Osteoblast (primary cell): ENCODE measurements around the gene HNRNPUL2. TPM values are rescaled to one million over a fixed set of nuclear protein-coding genes. Genes with fewer than 3 reads are reported as not detected.
"Not testable (repeated sequence)": the region's sequence is repeated elsewhere in the genome, so short reads cannot be mapped to it uniquely, and the experiment has no call there.

Experiments
- DNase-seq: peaks from one replicate; pipeline ENCODE4 v3.0.0; 2011; ENCODE audit warnings: low spot score, mixed read lengths; ENCODE audit not compliant: insufficient read length; ENCODE audit errors: missing footprints
- H2AFZ ChIP-seq: 2 replicates; pipeline ENCODE4 v1.6.0; 2011; ENCODE audit warnings: mild to moderate bottlenecking, low read length
- H3K27ac ChIP-seq: 2 replicates; pipeline ENCODE4 v1.5.1; 2011; ENCODE audit warnings: mild to moderate bottlenecking, low read depth, low read length, moderate library complexity
- H3K27me3 ChIP-seq: 2 replicates; pipeline ENCODE4 v1.6.0; 2012; ENCODE audit warnings: mild to moderate bottlenecking, control low read depth, inconsistent platforms, low read length, moderate library complexity; ENCODE audit not compliant: insufficient read depth
- H3K36me3 ChIP-seq: 2 replicates; pipeline ENCODE4 v1.5.1; 2011; ENCODE audit warnings: mild to moderate bottlenecking, low read length, control low read depth, moderate library complexity; ENCODE audit not compliant: insufficient read depth
- H3K4me1 ChIP-seq: 2 replicates; pipeline ENCODE4 v1.5.1; 2011; ENCODE audit warnings: mild to moderate bottlenecking, low read length, control low read depth, moderate library complexity; ENCODE audit not compliant: insufficient read depth
- H3K4me2 ChIP-seq: 2 replicates; pipeline ENCODE4 v1.6.0; 2011; ENCODE audit warnings: mild to moderate bottlenecking, low read length; ENCODE audit not compliant: insufficient read depth
- H3K4me3 ChIP-seq: fragments of 200-600 bp; sonication (generic); 3 replicates; pipeline ENCODE4 v1.5.1; 2012; ENCODE audit warnings: mild to moderate bottlenecking, low read length, inconsistent platforms; ENCODE audit not compliant: insufficient read depth
- H3K79me2 ChIP-seq: 2 replicates; pipeline ENCODE4 v1.6.0; 2012; ENCODE audit warnings: mild to moderate bottlenecking, low read length, control low read depth, inconsistent platforms; ENCODE audit not compliant: insufficient read depth
- H3K9me3 ChIP-seq: 2 replicates; pipeline ENCODE4 v1.5.1; 2011; ENCODE audit warnings: low read depth, low read length, control low read depth
- H4K20me1 ChIP-seq: 2 replicates; pipeline ENCODE4 v1.6.0; 2012; ENCODE audit warnings: mild to moderate bottlenecking, low read length, control low read depth; ENCODE audit not compliant: insufficient read depth
- CTCF ChIP-seq: IDR thresholded peaks from 2 replicates; pipeline ENCODE4 v1.5.1; 2011; ENCODE audit warnings: mild to moderate bottlenecking, low read depth, low read length, moderate library complexity; ENCODE audit errors: extremely low read depth
- total RNA-seq: library from RNA; depleted of rRNA; stranded (reverse); fragments of >200 nt; gene quantifications from 2 replicates; pipeline ENCODE4 v1.2.3, GENCODE V29; 2012

HNRNPUL2 gene
- total RNA-seq, 1 donor: 18.8 TPM

GRCh38 chr11:62770778-62771143 is 43.5 kb upstream of the HNRNPUL2 start:
- DNase-seq: peak; percentile 66
- no peak for TF ChIP-seq CTCF
- H3K79me2 ChIP-seq: peaks cover 19% of the 10 kb centered on the region
- no peaks in the 10 kb centered on the region for H4K20me1 ChIP-seq
- peak overlapping the region; percentile 90 for H3K27ac ChIP-seq
- peak overlapping the region; percentile 84 for H3K4me3 ChIP-seq
- H3K4me2 ChIP-seq: peak overlapping the region; percentile 87
- H3K27me3 ChIP-seq: no peaks in the 10 kb centered on the region
- H2AFZ ChIP-seq: peak overlapping the region; percentile 95
- peaks cover 24% of the 10 kb centered on the region for H3K36me3 ChIP-seq
- H3K4me1 ChIP-seq: peaks cover 18% of the 10 kb centered on the region
- no peaks in the 10 kb centered on the region for H3K9me3 ChIP-seq

GRCh38 chr11:62760867-62761227 is 33.6 kb upstream of the HNRNPUL2 start:
- not testable (repeated sequence) for H3K27ac ChIP-seq
- peak overlapping the region; percentile 35 for H2AFZ ChIP-seq

GRCh38 chr11:62757846-62758788 is 30.9 kb upstream of the HNRNPUL2 start:
- Histone ChIP-seq H4K20me1 (no peaks in the 10 kb centered on the region), H3K4me1 (peaks cover 12% of the 10 kb centered on the region), H3K4me2 (no peak overlapping the region), H3K9me3 (no peaks in the 10 kb centered on the region), H3K79me2 (peaks cover 20% of the 10 kb centered on the region), H3K36me3 (no peaks in the 10 kb centered on the region), H3K27me3 (no peaks in the 10 kb centered on the region), H3K4me3 (no peak overlapping the region), H3K27ac (no peak overlapping the region), H2AFZ (peak overlapping the region; percentile 52)
- no peak for DNase-seq
- no peak for TF ChIP-seq CTCF

More at GRCh38 chr11:62760867-62761227, 33.6 kb upstream of the HNRNPUL2 start:
- not testable (repeated sequence) for H3K4me1 ChIP-seq, H3K9me3 ChIP-seq, H4K20me1 ChIP-seq, DNase-seq, H3K27me3 ChIP-seq
- peak overlapping the region; percentile 98 for H3K4me3 ChIP-seq
- peak overlapping the region; percentile 95 for H3K4me2 ChIP-seq
- H3K36me3 ChIP-seq: peaks cover 12% of the 10 kb centered on the region
- H3K79me2 ChIP-seq: peaks cover 16% of the 10 kb centered on the region

- no peak for TF ChIP-seq CTCF
- Histone ChIP-seq H3K27ac (no peak overlapping the region), H3K9me3 (no peaks in the 10 kb centered on the region), H3K27me3 (no peaks in the 10 kb centered on the region), H4K20me1 (no peaks in the 10 kb centered on the region), H3K4me3 (no peak overlapping the region), H2AFZ (no peak overlapping the region), H3K36me3 (peaks cover 8% of the 10 kb centered on the region), H3K4me2 (no peak overlapping the region), H3K79me2 (peaks cover 22% of the 10 kb centered on the region), H3K4me1 (peaks cover 3% of the 10 kb centered on the region)
- no peak for DNase-seq
Observed at GRCh38 chr11:62755086-62755615, 27.9 kb upstream of the HNRNPUL2 start.
